Measurements from ENCODE around the gene ING5.

ING5 gene

DNA sequence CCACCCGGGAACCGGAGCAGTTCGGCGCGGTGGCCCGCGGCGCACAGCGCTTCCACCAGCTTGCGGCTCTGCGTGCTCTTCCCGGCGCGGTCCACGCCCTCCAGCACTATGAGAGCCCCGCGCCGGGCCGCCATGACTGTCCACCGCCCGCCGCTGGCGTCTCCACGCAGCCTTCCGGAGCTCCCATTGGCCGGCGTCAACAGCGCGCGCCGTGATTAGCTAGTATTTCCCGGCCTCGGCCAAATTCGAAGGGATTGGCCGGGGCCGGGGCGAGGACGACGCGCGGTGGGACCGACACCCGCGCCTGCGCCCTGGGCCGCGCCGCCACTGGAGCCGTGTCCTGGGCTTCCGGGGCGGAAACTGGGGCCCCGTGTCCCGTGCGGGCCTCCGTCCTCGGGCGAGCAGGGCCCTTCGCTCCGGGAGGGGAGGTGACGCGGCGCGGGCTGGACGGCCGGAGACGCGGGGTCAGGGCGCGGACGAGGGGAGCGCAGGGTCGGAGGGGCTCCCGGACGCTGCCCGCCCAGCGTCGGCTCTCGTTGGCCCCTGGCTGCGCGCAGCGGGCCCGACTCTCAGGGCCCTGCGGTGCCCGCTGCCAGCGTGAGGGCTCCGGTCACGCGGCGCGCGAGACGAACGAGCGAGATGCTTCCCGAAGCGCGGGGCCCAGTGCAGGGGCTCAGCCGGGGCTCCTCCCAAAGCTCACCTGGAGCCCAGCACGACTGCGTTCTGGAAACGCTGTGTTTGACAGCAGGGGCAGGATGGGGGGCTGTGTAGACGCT, 15.0 kb upstream of the ING5 start, which contains the start of gene DTYMK:
DTYMK (minus strand) TSS at position 166 of the 776 bp plus-strand sequence; CDS start at position 134, 32 bp downstream.
- TF ChIP-seq, protein P1, sequence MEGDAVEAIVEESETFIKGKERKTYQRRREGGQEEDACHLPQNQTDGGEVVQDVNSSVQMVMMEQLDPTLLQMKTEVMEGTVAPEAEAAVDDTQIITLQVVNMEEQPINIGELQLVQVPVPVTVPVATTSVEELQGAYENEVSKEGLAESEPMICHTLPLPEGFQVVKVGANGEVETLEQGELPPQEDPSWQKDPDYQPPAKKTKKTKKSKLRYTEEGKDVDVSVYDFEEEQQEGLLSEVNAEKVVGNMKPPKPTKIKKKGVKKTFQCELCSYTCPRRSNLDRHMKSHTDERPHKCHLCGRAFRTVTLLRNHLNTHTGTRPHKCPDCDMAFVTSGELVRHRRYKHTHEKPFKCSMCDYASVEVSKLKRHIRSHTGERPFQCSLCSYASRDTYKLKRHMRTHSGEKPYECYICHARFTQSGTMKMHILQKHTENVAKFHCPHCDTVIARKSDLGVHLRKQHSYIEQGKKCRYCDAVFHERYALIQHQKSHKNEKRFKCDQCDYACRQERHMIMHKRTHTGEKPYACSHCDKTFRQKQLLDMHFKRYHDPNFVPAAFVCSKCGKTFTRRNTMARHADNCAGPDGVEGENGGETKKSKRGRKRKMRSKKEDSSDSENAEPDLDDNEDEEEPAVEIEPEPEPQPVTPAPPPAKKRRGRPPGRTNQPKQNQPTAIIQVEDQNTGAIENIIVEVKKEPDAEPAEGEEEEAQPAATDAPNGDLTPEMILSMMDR (IDR thresholded peaks at IDR 0.05; ENCODE audit: poor library complexity, severe bottlenecking) = no peak
- peaks cover 59% of the 10 kb centered on the region for H3K36me3 ChIP-seq (ENCODE audit: low read depth)
- peaks cover 9% of the 10 kb centered on the region for H3K4me1 ChIP-seq (ENCODE audit: insufficient read depth, poor library complexity, severe bottlenecking)
- peak; percentile 98 for ATAC-seq (ENCODE audit: low read depth)
- no peaks in the 10 kb centered on the region for H3K9me3 ChIP-seq (ENCODE audit: severe bottlenecking)
- peak within 1 kb of the TSS; percentile 67 for H3K27ac ChIP-seq (ENCODE audit: poor library complexity, severe bottlenecking)
- peak within 1 kb of the TSS; percentile 86 for H3K4me3 ChIP-seq (ENCODE audit: severe bottlenecking)
- no peaks in the 10 kb centered on the region for H3K27me3 ChIP-seq (ENCODE audit: insufficient read depth, poor library complexity, severe bottlenecking)
- DNase-seq (ENCODE audit: low spot score) = peak; percentile 94

DNA sequence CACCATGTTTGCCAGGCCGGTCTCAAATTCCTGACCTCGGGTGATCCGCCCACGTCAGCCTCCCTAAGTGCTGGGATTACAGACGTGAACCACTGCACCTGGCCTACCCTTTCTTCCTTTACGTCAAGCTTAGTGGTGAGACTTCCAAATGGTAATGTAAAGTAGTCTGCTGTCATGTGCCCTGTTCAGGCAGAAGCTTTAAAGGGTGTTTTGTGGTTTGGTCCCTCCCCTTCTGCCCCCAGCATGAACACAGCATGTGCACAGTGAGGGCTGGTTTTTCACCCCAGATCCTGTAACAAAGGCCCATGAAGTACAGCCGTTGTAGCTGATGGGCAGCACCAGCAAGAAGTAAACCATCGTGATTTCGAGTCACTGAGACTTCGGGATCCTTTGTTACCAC, 12.5 kb upstream of the ING5 start:
- Histone ChIP-seq H3K36me3 (ENCODE audit: low read depth) (peaks cover 53% of the 10 kb centered on the region), H3K27ac (ENCODE audit: poor library complexity, severe bottlenecking) (no peak overlapping the region), H3K4me3 (ENCODE audit: severe bottlenecking) (no peak overlapping the region), H3K9me3 (ENCODE audit: severe bottlenecking) (no peaks in the 10 kb centered on the region), H3K4me1 (ENCODE audit: insufficient read depth, poor library complexity, severe bottlenecking) (peaks cover 14% of the 10 kb centered on the region), H3K27me3 (ENCODE audit: insufficient read depth, poor library complexity, severe bottlenecking) (no peaks in the 10 kb centered on the region)
- ATAC-seq (ENCODE audit: low read depth) (no peak), DNase-seq (ENCODE audit: low spot score) (no peak)
- TF ChIP-seq, protein P1 (IDR thresholded peaks at IDR 0.05; ENCODE audit: poor library complexity, severe bottlenecking) = no peak

DNA sequence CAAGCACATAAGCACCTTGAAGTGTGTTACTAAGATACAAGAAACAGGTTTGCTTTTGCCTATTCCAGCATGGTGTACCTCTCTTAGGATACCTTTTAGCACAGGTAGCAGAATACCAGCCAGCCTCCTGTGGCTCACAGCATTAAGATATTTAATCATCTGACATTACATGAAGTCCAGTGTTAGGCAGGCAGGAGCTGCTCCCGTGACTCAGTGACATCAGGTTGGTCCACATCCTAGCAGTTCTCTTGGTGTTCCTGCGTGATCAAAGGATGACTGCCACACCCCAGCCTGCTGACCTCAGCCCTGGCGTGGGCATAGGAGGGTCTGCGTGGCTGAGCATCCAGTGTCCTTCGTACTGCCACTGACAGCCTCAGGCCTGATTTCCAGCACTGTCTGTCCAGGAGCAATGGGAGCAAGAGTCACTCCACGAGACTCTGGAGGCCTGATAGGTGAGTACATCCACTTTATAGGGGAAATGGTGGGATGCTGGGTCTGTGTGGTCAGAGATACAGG, 11.6 kb upstream of the ING5 start:
- H3K27ac ChIP-seq (ENCODE audit: poor library complexity, severe bottlenecking) = no peak overlapping the region
- H3K9me3 ChIP-seq (ENCODE audit: severe bottlenecking) = no peaks in the 10 kb centered on the region
- H3K4me3 ChIP-seq (ENCODE audit: severe bottlenecking) = no peak overlapping the region
- DNase-seq (ENCODE audit: low spot score) = no peak
- TF ChIP-seq, protein P1 (IDR thresholded peaks at IDR 0.05; ENCODE audit: poor library complexity, severe bottlenecking) = no peak
- ATAC-seq (ENCODE audit: low read depth) = no peak
- peaks cover 49% of the 10 kb centered on the region for H3K36me3 ChIP-seq (ENCODE audit: low read depth)
- H3K4me1 ChIP-seq (ENCODE audit: insufficient read depth, poor library complexity, severe bottlenecking) = peaks cover 14% of the 10 kb centered on the region
- no peaks in the 10 kb centered on the region for H3K27me3 ChIP-seq (ENCODE audit: insufficient read depth, poor library complexity, severe bottlenecking)

DNA sequence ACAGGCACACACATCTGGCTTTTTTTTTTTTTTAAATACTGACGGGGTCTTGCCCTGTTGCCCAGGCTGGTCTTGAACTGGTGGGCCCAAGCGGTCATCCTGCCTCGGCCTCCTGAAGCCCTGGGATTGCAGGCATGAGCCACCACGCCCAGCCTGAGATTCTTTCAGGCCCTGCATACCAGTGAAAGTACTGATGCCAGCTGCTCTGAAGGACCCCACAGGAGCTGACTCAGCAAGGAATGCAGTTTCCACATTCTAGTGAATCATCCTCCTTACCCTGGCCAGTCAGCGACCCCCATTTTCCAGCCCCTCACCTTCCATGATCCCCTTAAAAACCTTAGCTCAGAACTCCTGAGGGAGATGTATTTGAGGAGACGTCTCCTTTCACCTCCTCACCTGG, 9.4 kb upstream of the ING5 start:
- Histone ChIP-seq H3K9me3 (ENCODE audit: severe bottlenecking) (no peaks in the 10 kb centered on the region), H3K27me3 (ENCODE audit: insufficient read depth, poor library complexity, severe bottlenecking) (no peaks in the 10 kb centered on the region), H3K4me3 (ENCODE audit: severe bottlenecking) (no peak overlapping the region), H3K36me3 (ENCODE audit: low read depth) (peaks cover 46% of the 10 kb centered on the region), H3K4me1 (ENCODE audit: insufficient read depth, poor library complexity, severe bottlenecking) (peaks cover 14% of the 10 kb centered on the region), H3K27ac (ENCODE audit: poor library complexity, severe bottlenecking) (peak overlapping the region; percentile 43)
- TF ChIP-seq, protein P1 (IDR thresholded peaks at IDR 0.05; ENCODE audit: poor library complexity, severe bottlenecking) = no peak
- peak; percentile 70 for ATAC-seq (ENCODE audit: low read depth)
- DNase-seq (ENCODE audit: low spot score) = no peak

DNA sequence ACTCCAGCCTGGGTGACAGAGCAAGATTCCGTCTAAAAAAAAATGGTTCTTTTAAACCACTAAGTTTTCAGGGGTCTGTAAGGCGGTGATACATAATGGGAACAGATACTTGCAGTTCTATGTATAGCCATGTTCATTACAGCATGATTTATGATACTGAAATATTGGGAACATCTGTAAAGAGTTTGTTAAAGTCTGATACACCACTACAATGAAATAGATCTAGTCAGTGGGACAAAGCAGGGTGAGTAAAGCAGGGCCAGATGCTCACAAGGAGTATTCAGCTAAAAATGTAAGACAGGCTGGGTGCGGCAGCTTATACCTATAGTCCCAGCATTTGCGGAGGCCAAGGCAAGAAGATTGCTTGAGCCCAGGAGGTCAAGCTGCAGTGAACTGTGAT, 6.2 kb upstream of the ING5 start:
- TF ChIP-seq, protein P1 (IDR thresholded peaks at IDR 0.05; ENCODE audit: poor library complexity, severe bottlenecking) = no peak
- ATAC-seq (ENCODE audit: low read depth) (no peak; the same call in 2 of the 3 replicates), DNase-seq (ENCODE audit: low spot score) (no peak)
- Histone ChIP-seq H3K36me3 (ENCODE audit: low read depth) (peaks cover 37% of the 10 kb centered on the region), H3K27ac (ENCODE audit: poor library complexity, severe bottlenecking) (no peak overlapping the region), H3K9me3 (ENCODE audit: severe bottlenecking) (no peaks in the 10 kb centered on the region), H3K27me3 (ENCODE audit: insufficient read depth, poor library complexity, severe bottlenecking) (no peaks in the 10 kb centered on the region), H3K4me3 (ENCODE audit: severe bottlenecking) (no peak overlapping the region), H3K4me1 (ENCODE audit: insufficient read depth, poor library complexity, severe bottlenecking) (peaks cover 10% of the 10 kb centered on the region)

Measured in RWPE2 (cell line).